HCT116 (cell line): Measurements from ENCODE around the gene A4GALT. TPM values are rescaled to one million over a fixed set of nuclear protein-coding genes. Genes with fewer than 3 reads are reported as not detected.
"Not testable (repeated sequence)": the region's sequence is repeated elsewhere in the genome, so short reads cannot be mapped to it uniquely, and the experiment has no call there.

Experiments
- ATAC-seq: fragments of 200-7000 bp; cut with Tn5 transposase; 2 replicates; pipeline ENCODE4 v1.9.1; 2020; ENCODE audit warnings: mild to moderate bottlenecking, moderate library complexity
- BruUV-seq: library from RNA; stranded (reverse); fragments of 400-500 nt; replicated peaks from 2 replicates; lab custom pipeline; 2021; lab: Mats Ljungman, UMichigan
- CTCF ChIA-PET: fragments of 300-600 bp; sonication (Branson Sonifier 250); formaldehyde crosslinking; loops from one replicate; lab custom pipeline; 2021; ENCODE audit warnings: antibody characterized with exemption; lab: Charles Lee
- POLR2A ChIA-PET: fragments of 300-600, 350-600 bp; sonication (Branson Sonifier 250); formaldehyde crosslinking; loops from one replicate; lab custom pipeline; 2021; ENCODE audit warnings: antibody characterized with exemption; lab: Charles Lee
- RAD21 ChIA-PET, 2 experiments: fragments of 300-600 bp; sonication (Branson Sonifier 250); formaldehyde crosslinking; loops; one replicate each; lab custom pipeline; 2023; ENCODE audit warnings: low total read pairs in 2 of 2; ENCODE audit not compliant: uncharacterized antibody in 2 of 2, unreplicated experiment in 2 of 2, low non-redundant PET in 1 of 2; lab: Charles Lee
- DNase-seq: peaks from one replicate; pipeline ENCODE4 v3.0.0-alpha.2; 2010; ENCODE audit warnings: low read depth, low spot score
- H2AFZ ChIP-seq: fragments of 200-600 bp; shearing (Covaris generic), sonication (generic); 2 replicates; pipeline ENCODE4 v1.6.1; 2017; ENCODE audit warnings: low read depth, mixed run types, mixed read lengths, antibody characterized with exemption, low read length; ENCODE audit not compliant: poor library complexity, severe bottlenecking
- H3K27ac ChIP-seq: 2 replicates; pipeline ENCODE4 v1.5.1; 2012; ENCODE audit warnings: low read depth, low read length
- H3K27me3 ChIP-seq: fragments of 200-600 bp; sonication (generic); 2 replicates; pipeline ENCODE4 v1.6.1; 2016; ENCODE audit warnings: mixed run types, low read length, mixed read lengths; ENCODE audit not compliant: insufficient read depth
- H3K36me3 ChIP-seq, 2 experiments: fragments of 200-500 bp in 1 of 2; fragments of 200-600 bp in 1 of 2; sonication (Bioruptor generic) in 1 of 2; sonication (generic) in 1 of 2; 2 replicates each; pipeline versions ENCODE4 v1.5.1 to v1.6.1; 2014 to 2016; ENCODE audit warnings: low read length in 2 of 2, inconsistent platforms in 1 of 2, mixed read lengths in 1 of 2, mixed run types in 1 of 2; ENCODE audit not compliant: insufficient read depth in 2 of 2, control insufficient read depth in 1 of 2
- H3K4me1 ChIP-seq, 2 experiments: fragments of 200-600 bp in 1 of 2; sonication (generic) in 1 of 2; 2 replicates each; pipeline versions ENCODE4 v1.5.1 to v1.6.1; 2012 to 2017; ENCODE audit warnings: low read length in 2 of 2, inconsistent platforms in 1 of 2, mild to moderate bottlenecking in 1 of 2, mixed read lengths in 1 of 2, mixed run types in 1 of 2, moderate library complexity in 1 of 2; ENCODE audit not compliant: insufficient read depth in 2 of 2, control insufficient read depth in 1 of 2
- H3K4me2 ChIP-seq: fragments of 200-600 bp; sonication (generic); 2 replicates; pipeline ENCODE4 v1.6.1; 2017; ENCODE audit warnings: mixed run types, low read length, mixed read lengths
- H3K4me3 ChIP-seq, 2 experiments: fragments of 200-600 bp in 1 of 2; sonication (generic) in 1 of 2; replicated peaks in 1 of 2; 2 replicates each; pipeline ENCODE4 v1.5.1; 2011 to 2016; ENCODE audit warnings: low read length in 2 of 2, control low read depth in 1 of 2, low read depth in 1 of 2, mild to moderate bottlenecking in 1 of 2, mixed read lengths in 1 of 2, mixed run types in 1 of 2
- H3K79me2 ChIP-seq: fragments of 200-600 bp; sonication (generic); 2 replicates; pipeline ENCODE4 v1.6.1; 2017; ENCODE audit warnings: mild to moderate bottlenecking, mixed run types, low read length, moderate library complexity, mixed read lengths; ENCODE audit not compliant: insufficient read depth
- H3K9ac ChIP-seq: fragments of 200-600 bp; sonication (generic); 2 replicates; pipeline ENCODE4 v1.6.1; 2016; ENCODE audit warnings: low read length, mixed read lengths
- H3K9me2 ChIP-seq: fragments of 200-600 bp; sonication (generic), shearing (Covaris generic); 2 replicates; pipeline ENCODE4 v1.6.1; 2017; ENCODE audit warnings: mixed run types, mild to moderate bottlenecking, moderate library complexity; ENCODE audit not compliant: insufficient read depth
- H3K9me3 ChIP-seq, 2 experiments: fragments of 200-500 bp in 1 of 2; fragments of 200-600 bp in 1 of 2; sonication (Bioruptor generic) in 1 of 2; sonication (generic) in 1 of 2; 2 replicates each; pipeline ENCODE4 v1.6.1; 2014 to 2017; ENCODE audit warnings: low read length in 2 of 2, mixed read lengths in 2 of 2, inconsistent platforms in 1 of 2, low read depth in 1 of 2, mild to moderate bottlenecking in 1 of 2, mixed run types in 1 of 2, moderate library complexity in 1 of 2; ENCODE audit not compliant: control insufficient read depth in 1 of 2, insufficient read depth in 1 of 2
- H4K20me1 ChIP-seq: fragments of 200-600 bp; sonication (generic), shearing (Covaris generic); 2 replicates; pipeline ENCODE4 v1.6.1; 2017; ENCODE audit warnings: mixed run types, mild to moderate bottlenecking, moderate library complexity; ENCODE audit not compliant: insufficient read depth
- ATF3 ChIP-seq: IDR thresholded peaks from 2 replicates; pipeline ENCODE4 v1.6.1; 2012
- CBX3 ChIP-seq: IDR thresholded peaks from 2 replicates; pipeline ENCODE4 v1.6.1; 2012; ENCODE audit warnings: low read depth
- ELF1 ChIP-seq: IDR thresholded peaks from 2 replicates; pipeline ENCODE4 v1.6.1; 2012; ENCODE audit warnings: low read depth, borderline replicate concordance
- EZH2 ChIP-seq: fragments of 200-600 bp; sonication (generic); IDR thresholded peaks from 2 replicates; pipeline ENCODE4 v1.6.1; 2017; ENCODE audit warnings: antibody characterized with exemption, mixed run types
- EZH2phosphoT487 ChIP-seq: fragments of 200-600 bp; IDR thresholded peaks from 2 replicates; pipeline ENCODE4 v1.6.1; 2018; ENCODE audit warnings: antibody characterized with exemption, borderline replicate concordance
- FOSL1 ChIP-seq: IDR thresholded peaks from 2 replicates; pipeline ENCODE4 v1.6.1; 2012; ENCODE audit warnings: low read depth
- POLR2A ChIP-seq: IDR thresholded peaks from 2 replicates; pipeline ENCODE4 v1.7.0; 2011; ENCODE audit warnings: borderline replicate concordance; ENCODE audit not compliant: insufficient read depth, insufficient read length; ENCODE audit errors: extremely low read depth
- RAD21 ChIP-seq: IDR thresholded peaks from 2 replicates; pipeline ENCODE4 v1.6.1; 2012; ENCODE audit warnings: low read depth, mild to moderate bottlenecking
- SIN3A ChIP-seq: IDR thresholded peaks from 2 replicates; pipeline ENCODE4 v1.6.1; 2012; ENCODE audit warnings: low read depth
- SP1 ChIP-seq: IDR thresholded peaks from 2 replicates; pipeline ENCODE4 v1.6.1; 2012; ENCODE audit warnings: low read depth
- SRF ChIP-seq: IDR thresholded peaks from 2 replicates; pipeline ENCODE4 v1.6.1; 2012; ENCODE audit warnings: low read depth
- YY1 ChIP-seq: IDR thresholded peaks from 2 replicates; pipeline ENCODE4 v1.6.1; 2011; ENCODE audit warnings: low read length, low read depth, moderate library complexity, mild to moderate bottlenecking; ENCODE audit not compliant: insufficient replicate concordance; ENCODE audit errors: extremely low read depth
- ZNF274 ChIP-seq: fragments of 200-500 bp; sonication (Bioruptor generic); IDR thresholded peaks from 2 replicates; pipeline ENCODE4 v1.6.1; 2014; ENCODE audit warnings: mild to moderate bottlenecking, low read depth, low read length, inconsistent platforms
- intact Hi-C: fragments of 100-400 bp; cut with micrococcal nuclease; formaldehyde crosslinking; loops from 2 replicates; pipeline ENCODE4 v1.10.0; 2022
- total RNA-seq: library from RNA; stranded (reverse); gene quantifications from one replicate; pipeline ENCODE4 v1.2.1, GENCODE V29; 2021; ENCODE audit not compliant: unreplicated experiment
- TF ChIP-seq, protein P1 (sequence below): IDR thresholded peaks from 2 replicates; pipeline ENCODE4 v1.6.1; 2012; ENCODE audit warnings: low read depth

The A4GALT gene
- total RNA-seq, 1 experiment from 2014 or later = 16.0 TPM

- intact Hi-C loops = no loop called here
Observed at GRCh38 chr22:42734406-42734805, 13.7 kb upstream of the A4GALT start.

GRCh38 chr22:42733394-42733793 is 12.7 kb upstream of the A4GALT start:
- H2AFZ ChIP-seq, H3K79me2 ChIP-seq, BruUV-seq, ATAC-seq, CTCF ChIA-PET, H3K4me1 ChIP-seq, H3K27ac ChIP-seq, intact Hi-C loops, H3K9me2 ChIP-seq, H3K36me3 ChIP-seq, H3K4me3 ChIP-seq, H3K9ac ChIP-seq, H3K9me3 ChIP-seq, POLR2A ChIA-PET, DNase-seq, H3K27me3 ChIP-seq, RAD21 ChIA-PET, H4K20me1 ChIP-seq, H3K4me2 ChIP-seq: not testable (repeated sequence)

More at GRCh38 chr22:42734406-42734805, 13.7 kb upstream of the A4GALT start:
- no TSS peak for BruUV-seq
- Histone ChIP-seq H3K36me3 (no peaks in the 10 kb centered on the region), H3K27me3 (no peaks in the 10 kb centered on the region), H3K9ac (no peak overlapping the region), H3K4me1 (no peaks in the 10 kb centered on the region), H4K20me1 (no peaks in the 10 kb centered on the region), H2AFZ (no peak overlapping the region), H3K4me3 (no peak overlapping the region), H3K9me3 (no peaks in the 10 kb centered on the region), H3K4me2 (no peak overlapping the region), H3K27ac (no peak overlapping the region), H3K9me2 (no peaks in the 10 kb centered on the region), H3K79me2 (no peaks in the 10 kb centered on the region)
- ChIA-PET RAD21 (no interaction called here), CTCF (no interaction called here), POLR2A (no interaction called here)
- no peak for ATAC-seq
- no peak for TF ChIP-seq ELF1
- no peak for TF ChIP-seq EZH2
- TF ChIP-seq CBX3 = no peak
- TF ChIP-seq YY1 = no peak
- no peak for TF ChIP-seq SIN3A
- no peak for TF ChIP-seq ATF3
- TF ChIP-seq SP1 = no peak
- TF ChIP-seq ZNF274 = no peak
- no peak for TF ChIP-seq RAD21
- no peak for TF ChIP-seq EZH2phosphoT487
- no peak for TF ChIP-seq SRF
- TF ChIP-seq, protein P1, sequence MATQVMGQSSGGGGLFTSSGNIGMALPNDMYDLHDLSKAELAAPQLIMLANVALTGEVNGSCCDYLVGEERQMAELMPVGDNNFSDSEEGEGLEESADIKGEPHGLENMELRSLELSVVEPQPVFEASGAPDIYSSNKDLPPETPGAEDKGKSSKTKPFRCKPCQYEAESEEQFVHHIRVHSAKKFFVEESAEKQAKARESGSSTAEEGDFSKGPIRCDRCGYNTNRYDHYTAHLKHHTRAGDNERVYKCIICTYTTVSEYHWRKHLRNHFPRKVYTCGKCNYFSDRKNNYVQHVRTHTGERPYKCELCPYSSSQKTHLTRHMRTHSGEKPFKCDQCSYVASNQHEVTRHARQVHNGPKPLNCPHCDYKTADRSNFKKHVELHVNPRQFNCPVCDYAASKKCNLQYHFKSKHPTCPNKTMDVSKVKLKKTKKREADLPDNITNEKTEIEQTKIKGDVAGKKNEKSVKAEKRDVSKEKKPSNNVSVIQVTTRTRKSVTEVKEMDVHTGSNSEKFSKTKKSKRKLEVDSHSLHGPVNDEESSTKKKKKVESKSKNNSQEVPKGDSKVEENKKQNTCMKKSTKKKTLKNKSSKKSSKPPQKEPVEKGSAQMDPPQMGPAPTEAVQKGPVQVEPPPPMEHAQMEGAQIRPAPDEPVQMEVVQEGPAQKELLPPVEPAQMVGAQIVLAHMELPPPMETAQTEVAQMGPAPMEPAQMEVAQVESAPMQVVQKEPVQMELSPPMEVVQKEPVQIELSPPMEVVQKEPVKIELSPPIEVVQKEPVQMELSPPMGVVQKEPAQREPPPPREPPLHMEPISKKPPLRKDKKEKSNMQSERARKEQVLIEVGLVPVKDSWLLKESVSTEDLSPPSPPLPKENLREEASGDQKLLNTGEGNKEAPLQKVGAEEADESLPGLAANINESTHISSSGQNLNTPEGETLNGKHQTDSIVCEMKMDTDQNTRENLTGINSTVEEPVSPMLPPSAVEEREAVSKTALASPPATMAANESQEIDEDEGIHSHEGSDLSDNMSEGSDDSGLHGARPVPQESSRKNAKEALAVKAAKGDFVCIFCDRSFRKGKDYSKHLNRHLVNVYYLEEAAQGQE = no peak
- TF ChIP-seq POLR2A = no peak
- no peak for TF ChIP-seq FOSL1
- no peak for DNase-seq
